Measurements from ENCODE around the gene MGAT5.
A peak's percentile ranks its signal among the peaks of the same experiment; 100 is the strongest.

The MGAT5 gene

GRCh38 chr2:134410006-134410405, 156.1 kb downstream of the MGAT5 start:
- Histone ChIP-seq H3K27me3 (ENCODE audit: control insufficient read depth in 1 of 2, insufficient read depth in 2 of 2, low read length in 2 of 2) (no peaks in the 10 kb centered on the region), H3K36me3 (ENCODE audit: control insufficient read depth in 2 of 2, insufficient read depth in 2 of 2, low read length in 2 of 2) (peaks cover 0 to 3% of the 10 kb centered on the region in 2 donors), H3K27ac (ENCODE audit: low read length) (no peak overlapping the region), H3K9me3 (ENCODE audit: control insufficient read depth in 2 of 2, low read length in 2 of 2) (no peaks in the 10 kb centered on the region), H3K4me3 (ENCODE audit: low read length in 2 of 2) (no peak overlapping the region), H3K9ac (ENCODE audit: low read length in 2 of 2) (no peak overlapping the region), H3K4me1 (ENCODE audit: control insufficient read depth, insufficient read depth, low read length) (peaks cover 5% of the 10 kb centered on the region)

GRCh38 chr2:134410831-134411231, 157.0 kb downstream of the MGAT5 start:
- no peaks in the 10 kb centered on the region for H3K36me3 ChIP-seq (ENCODE audit: control insufficient read depth in 2 of 2, insufficient read depth in 2 of 2, low read length in 2 of 2)
- peaks cover 5% of the 10 kb centered on the region for H3K4me1 ChIP-seq (ENCODE audit: control insufficient read depth, insufficient read depth, low read length)
- no peaks in the 10 kb centered on the region for H3K27me3 ChIP-seq (ENCODE audit: control insufficient read depth in 1 of 2, insufficient read depth in 2 of 2, low read length in 2 of 2)
- H3K9me3 ChIP-seq (ENCODE audit: control insufficient read depth in 2 of 2, low read length in 2 of 2), result no peaks in the 10 kb centered on the region
- H3K4me3 ChIP-seq (ENCODE audit: low read length in 2 of 2), result no peak overlapping the region
- H3K27ac ChIP-seq (ENCODE audit: low read length), result no peak overlapping the region
- no peak overlapping the region for H3K9ac ChIP-seq (ENCODE audit: low read length in 2 of 2)

- H3K9ac ChIP-seq (ENCODE audit: low read length in 2 of 2), result no peak overlapping the region
- H3K27ac ChIP-seq (ENCODE audit: low read length), result no peak overlapping the region
Observed at GRCh38 chr2:134411279-134411827, 157.5 kb downstream of the MGAT5 start.

GRCh38 chr2:134411828-134412638, 158.2 kb downstream of the MGAT5 start:
- H3K27ac ChIP-seq (ENCODE audit: low read length), result no peak overlapping the region

More at GRCh38 chr2:134411279-134411827, 157.5 kb downstream of the MGAT5 start:
- Histone ChIP-seq H3K9me3 (ENCODE audit: control insufficient read depth in 2 of 2, low read length in 2 of 2) (no peaks in the 10 kb centered on the region), H3K36me3 (ENCODE audit: control insufficient read depth in 2 of 2, insufficient read depth in 2 of 2, low read length in 2 of 2) (no peaks in the 10 kb centered on the region), H3K4me1 (ENCODE audit: control insufficient read depth, insufficient read depth, low read length) (peaks cover 5% of the 10 kb centered on the region), H3K27me3 (ENCODE audit: control insufficient read depth in 1 of 2, insufficient read depth in 2 of 2, low read length in 2 of 2) (no peaks in the 10 kb centered on the region), H3K4me3 (ENCODE audit: low read length in 2 of 2) (peak overlapping the region in 1 of 2 donors; percentile 22)

GRCh38 chr2:134412639-134412999, 158.7 kb downstream of the MGAT5 start:
- Histone ChIP-seq H3K4me1 (ENCODE audit: control insufficient read depth, insufficient read depth, low read length) (peaks cover 5% of the 10 kb centered on the region), H3K9me3 (ENCODE audit: control insufficient read depth in 2 of 2, low read length in 2 of 2) (no peaks in the 10 kb centered on the region), H3K27ac (ENCODE audit: low read length) (no peak overlapping the region), H3K9ac (ENCODE audit: low read length in 2 of 2) (no peak overlapping the region), H3K27me3 (ENCODE audit: control insufficient read depth in 1 of 2, insufficient read depth in 2 of 2, low read length in 2 of 2) (no peaks in the 10 kb centered on the region), H3K36me3 (ENCODE audit: control insufficient read depth in 2 of 2, insufficient read depth in 2 of 2, low read length in 2 of 2) (no peaks in the 10 kb centered on the region), H3K4me3 (ENCODE audit: low read length in 2 of 2) (no peak overlapping the region)

More at GRCh38 chr2:134411828-134412638, 158.2 kb downstream of the MGAT5 start:
- Histone ChIP-seq H3K4me1 (ENCODE audit: control insufficient read depth, insufficient read depth, low read length) (peaks cover 5% of the 10 kb centered on the region), H3K9me3 (ENCODE audit: control insufficient read depth in 2 of 2, low read length in 2 of 2) (no peaks in the 10 kb centered on the region), H3K9ac (ENCODE audit: low read length in 2 of 2) (no peak overlapping the region), H3K4me3 (ENCODE audit: low read length in 2 of 2) (peak overlapping the region in 1 of 2 donors; percentile 22), H3K27me3 (ENCODE audit: control insufficient read depth in 1 of 2, insufficient read depth in 2 of 2, low read length in 2 of 2) (no peaks in the 10 kb centered on the region), H3K36me3 (ENCODE audit: control insufficient read depth in 2 of 2, insufficient read depth in 2 of 2, low read length in 2 of 2) (no peaks in the 10 kb centered on the region)

GRCh38 chr2:134413430-134413829, 159.6 kb downstream of the MGAT5 start:
- peaks cover 5% of the 10 kb centered on the region for H3K4me1 ChIP-seq (ENCODE audit: control insufficient read depth, insufficient read depth, low read length)
- no peak overlapping the region for H3K9ac ChIP-seq (ENCODE audit: low read length in 2 of 2)
- no peak overlapping the region for H3K4me3 ChIP-seq (ENCODE audit: low read length in 2 of 2)
- no peaks in the 10 kb centered on the region for H3K27me3 ChIP-seq (ENCODE audit: control insufficient read depth in 1 of 2, insufficient read depth in 2 of 2, low read length in 2 of 2)
- H3K36me3 ChIP-seq (ENCODE audit: control insufficient read depth in 2 of 2, insufficient read depth in 2 of 2, low read length in 2 of 2), result no peaks in the 10 kb centered on the region
- H3K9me3 ChIP-seq (ENCODE audit: control insufficient read depth in 2 of 2, low read length in 2 of 2), result no peaks in the 10 kb centered on the region
- no peak overlapping the region for H3K27ac ChIP-seq (ENCODE audit: low read length)

- Histone ChIP-seq H3K27me3 (ENCODE audit: control insufficient read depth in 1 of 2, insufficient read depth in 2 of 2, low read length in 2 of 2) (no peaks in the 10 kb centered on the region), H3K4me3 (ENCODE audit: low read length in 2 of 2) (no peak overlapping the region), H3K4me1 (ENCODE audit: control insufficient read depth, insufficient read depth, low read length) (peaks cover 5% of the 10 kb centered on the region), H3K27ac (ENCODE audit: low read length) (no peak overlapping the region), H3K36me3 (ENCODE audit: control insufficient read depth in 2 of 2, insufficient read depth in 2 of 2, low read length in 2 of 2) (no peaks in the 10 kb centered on the region), H3K9me3 (ENCODE audit: control insufficient read depth in 2 of 2, low read length in 2 of 2) (no peaks in the 10 kb centered on the region), H3K9ac (ENCODE audit: low read length in 2 of 2) (no peak overlapping the region)
Observed at GRCh38 chr2:134413912-134414311, 160.0 kb downstream of the MGAT5 start.

- Histone ChIP-seq H3K27me3 (ENCODE audit: control insufficient read depth in 1 of 2, insufficient read depth in 2 of 2, low read length in 2 of 2) (no peaks in the 10 kb centered on the region), H3K9ac (ENCODE audit: low read length in 2 of 2) (no peak overlapping the region), H3K36me3 (ENCODE audit: control insufficient read depth in 2 of 2, insufficient read depth in 2 of 2, low read length in 2 of 2) (no peaks in the 10 kb centered on the region), H3K4me3 (ENCODE audit: low read length in 2 of 2) (no peak overlapping the region), H3K9me3 (ENCODE audit: control insufficient read depth in 2 of 2, low read length in 2 of 2) (no peaks in the 10 kb centered on the region), H3K27ac (ENCODE audit: low read length) (no peak overlapping the region), H3K4me1 (ENCODE audit: control insufficient read depth, insufficient read depth, low read length) (peaks cover 5% of the 10 kb centered on the region)
Observed at GRCh38 chr2:134416018-134416417, 162.1 kb downstream of the MGAT5 start.

GRCh38 chr2:134416637-134417036, 162.8 kb downstream of the MGAT5 start:
- Histone ChIP-seq H3K27me3 (ENCODE audit: control insufficient read depth in 1 of 2, insufficient read depth in 2 of 2, low read length in 2 of 2) (no peaks in the 10 kb centered on the region), H3K27ac (ENCODE audit: low read length) (no peak overlapping the region), H3K4me1 (ENCODE audit: control insufficient read depth, insufficient read depth, low read length) (peaks cover 2% of the 10 kb centered on the region)

GRCh38 chr2:134417968-134418582, 164.2 kb downstream of the MGAT5 start:
- H3K9ac ChIP-seq (ENCODE audit: low read length in 2 of 2), result no peak overlapping the region
- H3K27ac ChIP-seq (ENCODE audit: low read length), result no peak overlapping the region
- no peaks in the 10 kb centered on the region for H3K36me3 ChIP-seq (ENCODE audit: control insufficient read depth in 2 of 2, insufficient read depth in 2 of 2, low read length in 2 of 2)
- H3K27me3 ChIP-seq (ENCODE audit: control insufficient read depth in 1 of 2, insufficient read depth in 2 of 2, low read length in 2 of 2), result no peaks in the 10 kb centered on the region
- no peaks in the 10 kb centered on the region for H3K9me3 ChIP-seq (ENCODE audit: control insufficient read depth in 2 of 2, low read length in 2 of 2)
- H3K4me3 ChIP-seq (ENCODE audit: low read length in 2 of 2), result no peak overlapping the region
- no peaks in the 10 kb centered on the region for H3K4me1 ChIP-seq (ENCODE audit: control insufficient read depth, insufficient read depth, low read length)

More at GRCh38 chr2:134416637-134417036, 162.8 kb downstream of the MGAT5 start:
- no peak overlapping the region for H3K9ac ChIP-seq (ENCODE audit: low read length in 2 of 2)
- no peaks in the 10 kb centered on the region for H3K9me3 ChIP-seq (ENCODE audit: control insufficient read depth in 2 of 2, low read length in 2 of 2)
- no peaks in the 10 kb centered on the region for H3K36me3 ChIP-seq (ENCODE audit: control insufficient read depth in 2 of 2, insufficient read depth in 2 of 2, low read length in 2 of 2)
- no peak overlapping the region for H3K4me3 ChIP-seq (ENCODE audit: low read length in 2 of 2)

- H3K9ac ChIP-seq (ENCODE audit: low read length in 2 of 2), result no peak overlapping the region
- H3K9me3 ChIP-seq (ENCODE audit: control insufficient read depth in 2 of 2, low read length in 2 of 2), result no peaks in the 10 kb centered on the region
- no peaks in the 10 kb centered on the region for H3K27me3 ChIP-seq (ENCODE audit: control insufficient read depth in 1 of 2, insufficient read depth in 2 of 2, low read length in 2 of 2)
- no peak overlapping the region for H3K4me3 ChIP-seq (ENCODE audit: low read length in 2 of 2)
- H3K27ac ChIP-seq (ENCODE audit: low read length), result no peak overlapping the region
- no peaks in the 10 kb centered on the region for H3K4me1 ChIP-seq (ENCODE audit: control insufficient read depth, insufficient read depth, low read length)
- H3K36me3 ChIP-seq (ENCODE audit: control insufficient read depth in 2 of 2, insufficient read depth in 2 of 2, low read length in 2 of 2), result peaks cover 0 to 5% of the 10 kb centered on the region in 2 donors
Observed at GRCh38 chr2:134420259-134420658, 166.4 kb downstream of the MGAT5 start.
